CD4-positive, alpha-beta memory T cell (primary cell): Measurements from ENCODE around the gene PPM1N. TPM values are rescaled to one million over a fixed set of nuclear protein-coding genes. Genes with fewer than 3 reads are reported as not detected.

Experiments
- CTCF ChIA-PET: fragments of 350-600 bp; sonication (Branson Sonifier 250); formaldehyde crosslinking; loops from one replicate; lab custom pipeline; 2021; ENCODE audit warnings: inconsistent platforms; ENCODE audit not compliant: partially characterized antibody; lab: Charles Lee
- POLR2A ChIA-PET: fragments of 350-600 bp; sonication (Branson Sonifier 250); formaldehyde crosslinking; loops from one replicate; lab custom pipeline; 2021; ENCODE audit not compliant: partially characterized antibody; lab: Charles Lee
- DNase-seq, 5 donors: peaks; one replicate each; pipeline versions ENCODE4 v3.0.0 to v3.0.0-alpha.2; 2020 to 2022; ENCODE audit warnings: mixed read lengths in 1 of 5
- H3K27ac ChIP-seq: one replicate; pipeline ENCODE4 v1.7.0; 2013; ENCODE audit warnings: low read depth, low read length
- H3K27me3 ChIP-seq: 2 replicates; pipeline ENCODE4 v1.7.0; 2013; ENCODE audit warnings: mild to moderate bottlenecking, low read length, moderate library complexity; ENCODE audit not compliant: insufficient read depth
- H3K36me3 ChIP-seq: 2 replicates; pipeline ENCODE4 v1.7.0; 2013; ENCODE audit warnings: mild to moderate bottlenecking, low read length, moderate library complexity; ENCODE audit not compliant: insufficient read depth
- H3K4me1 ChIP-seq: 2 replicates; pipeline ENCODE4 v1.7.0; 2013; ENCODE audit warnings: mild to moderate bottlenecking, low read length, moderate library complexity; ENCODE audit not compliant: insufficient read depth
- H3K4me3 ChIP-seq, 2 donors: one replicate each; pipeline ENCODE4 v1.7.0; 2013; ENCODE audit warnings: low read length in 2 of 2, mild to moderate bottlenecking in 1 of 2
- H3K9me3 ChIP-seq, 2 donors: one replicate each; pipeline ENCODE4 v1.7.0; 2013; ENCODE audit warnings: low read length in 2 of 2, control low read depth in 1 of 2; ENCODE audit not compliant: control insufficient read depth in 1 of 2
- H3K27ac Mint-ChIP-seq, 7 donors: one replicate each; pipeline ENCODE4 v1.8.0; 2020 to 2021; ENCODE audit warnings: mixed read lengths in 7 of 7, mild to moderate bottlenecking in 6 of 7, inconsistent platforms in 3 of 7, moderate library complexity in 3 of 7
- H3K27me3 Mint-ChIP-seq, 2 donors: one replicate each; pipeline ENCODE4 v1.8.0; 2020 to 2021; ENCODE audit warnings: mixed read lengths in 2 of 2
- H3K36me3 Mint-ChIP-seq, 2 donors: one replicate each; pipeline ENCODE4 v1.8.0; 2020 to 2021; ENCODE audit warnings: mixed read lengths in 2 of 2, inconsistent platforms in 1 of 2, mild to moderate bottlenecking in 1 of 2
- H3K4me1 Mint-ChIP-seq, 4 donors: one replicate each; pipeline ENCODE4 v1.8.0; 2020 to 2021; ENCODE audit warnings: mixed read lengths in 4 of 4, mild to moderate bottlenecking in 1 of 4
- H3K4me3 Mint-ChIP-seq, 8 donors: one replicate each; pipeline ENCODE4 v1.8.0; 2020 to 2021; ENCODE audit warnings: mixed read lengths in 8 of 8, mild to moderate bottlenecking in 7 of 8, moderate library complexity in 6 of 8, inconsistent platforms in 3 of 8
- H3K9me3 Mint-ChIP-seq, 8 donors: one replicate each; pipeline ENCODE4 v1.8.0; 2020 to 2021; ENCODE audit warnings: mixed read lengths in 8 of 8, mild to moderate bottlenecking in 5 of 8, inconsistent platforms in 3 of 8, moderate library complexity in 1 of 8
- intact Hi-C: fragments of 100-400 bp; cut with micrococcal nuclease; formaldehyde crosslinking; loops from one replicate; pipeline ENCODE4 v1.15.1; 2023
- polyA plus RNA-seq, 2 donors: library from polyadenylated mRNA; unstranded; fragments of 300-500 nt; fragmentation: Illumina TruSeq; gene quantifications; one replicate each; pipeline ENCODE4 v1.2.3, GENCODE V29; 2021
- total RNA-seq, 2 experiments: library from RNA; stranded (reverse); gene quantifications; one replicate each; pipeline ENCODE4 v1.2.3, GENCODE V29; 2021

The PPM1N gene
- total and polyA plus RNA-seq, 4 experiments from 2014 or later, result 3.7 to 7.9 (median 4.9) TPM

- H3K27me3 ChIP-seq, result no peaks in the 10 kb centered on the region
- H3K36me3 Mint-ChIP-seq, result no peaks in the 10 kb centered on the region
- H3K36me3 ChIP-seq, result no peaks in the 10 kb centered on the region
- DNase-seq, result peak; percentile 93 to 97 (median 95)
- peak overlapping the region; percentile 66 to 88 for H3K4me3 ChIP-seq
- intact Hi-C loops, result loop anchor here (1.0 kb wide), 5 partner anchors 21 to 157 kb away; partner anchors contain the start of gene PPP1R13L
- H3K9me3 ChIP-seq, result no peaks in the 10 kb centered on the region
- CTCF ChIA-PET, result interaction anchor here (0.7 to 16.8 kb wide), 34 partner anchors 11 to 446 kb away, joined by 3 to 487 read pairs (median 5); partner anchors contain the start of genes CLASRP, EML2, ERCC1 and FBXO46
- POLR2A ChIA-PET, result interaction anchor here (0.6 to 3.4 kb wide), 10 partner anchors 11 to 207 kb away, joined by 3 to 36 read pairs (median 4); partner anchors contain the start of genes FOSB, PPM1N, QPCTL and SNRPD2
- peak overlapping the region; percentile 91 to 97 (median 93) for H3K4me3 Mint-ChIP-seq
- peaks cover 0 to 11% (median 7%) of the 10 kb centered on the region in 4 donors for H3K4me1 Mint-ChIP-seq
- peaks cover 2 to 3% of the 10 kb centered on the region in 2 donors for H3K27me3 Mint-ChIP-seq
- peak overlapping the region; percentile 72 to 94 (median 89) for H3K27ac Mint-ChIP-seq
- peaks cover 5% of the 10 kb centered on the region for H3K4me1 ChIP-seq
- H3K9me3 Mint-ChIP-seq, result peaks cover 0 to 10% (median 0%) of the 10 kb centered on the region in 8 donors
- H3K27ac ChIP-seq, result peak overlapping the region; percentile 34
These were observed 12.8 kb upstream of the PPM1N start for GRCh38 chr19:45485305-45486077.

GRCh38 chr19:45488708-45489107 lies 9.5 kb upstream of the PPM1N start:
- Histone ChIP-seq H3K36me3 (no peaks in the 10 kb centered on the region), H3K9me3 (no peaks in the 10 kb centered on the region), H3K27me3 (peaks cover 10% of the 10 kb centered on the region), H3K4me1 (peaks cover 12% of the 10 kb centered on the region), H3K4me3 (no peak overlapping the region), H3K27ac (no peak overlapping the region)
- ChIA-PET POLR2A (interaction anchor here (1.1 to 1.4 kb wide), 2 partner anchors 10 to 49 kb away, joined by 3 read pairs; no protein-coding TSS in a partner anchor), CTCF (interaction anchor here (2.5 to 16.8 kb wide), 2 partner anchors 10 to 51 kb away, joined by 19 to 487 read pairs; no protein-coding TSS in a partner anchor)
- no peak for DNase-seq
- intact Hi-C loops, result no loop called here
- H3K4me1 Mint-ChIP-seq, result peaks cover 6 to 19% (median 11%) of the 10 kb centered on the region in 4 donors
- peaks cover 5 to 9% of the 10 kb centered on the region in 2 donors for H3K27me3 Mint-ChIP-seq
- H3K27ac Mint-ChIP-seq, result peak overlapping the region in 2 of 7 donors; percentile 51 to 54
- peaks cover 0 to 6% (median 0%) of the 10 kb centered on the region in 8 donors for H3K9me3 Mint-ChIP-seq
- no peaks in the 10 kb centered on the region for H3K36me3 Mint-ChIP-seq
- H3K4me3 Mint-ChIP-seq, result peak overlapping the region in 1 of 8 donors; percentile 43

- Histone ChIP-seq H3K27ac (no peak overlapping the region), H3K27me3 (peaks cover 10% of the 10 kb centered on the region), H3K4me1 (peaks cover 12% of the 10 kb centered on the region), H3K4me3 (no peak overlapping the region), H3K9me3 (no peaks in the 10 kb centered on the region), H3K36me3 (no peaks in the 10 kb centered on the region)
- intact Hi-C loops, result no loop called here
- DNase-seq, result no peak
- Mint-ChIP-seq H3K36me3 (no peaks in the 10 kb centered on the region), H3K4me1 (peaks cover 6 to 22% (median 9%) of the 10 kb centered on the region in 4 donors), H3K27me3 (peaks cover 5 to 9% of the 10 kb centered on the region in 2 donors), H3K27ac (peak overlapping the region in 2 of 7 donors; percentile 51 to 54), H3K4me3 (peak overlapping the region in 1 of 8 donors; percentile 43), H3K9me3 (peaks cover 0 to 6% (median 0%) of the 10 kb centered on the region in 8 donors)
- CTCF ChIA-PET, result interaction anchor here (2.5 to 16.8 kb wide), 2 partner anchors 11 to 51 kb away, joined by 19 to 487 read pairs; no protein-coding TSS in a partner anchor
- POLR2A ChIA-PET, result interaction anchor here (1.1 kb wide), 1 partner anchor 50 kb away, joined by 3 read pairs; no protein-coding TSS in a partner anchor
These were observed 8.9 kb upstream of the PPM1N start for GRCh38 chr19:45489216-45489855.

GRCh38 chr19:45492137-45492626 lies 6.1 kb upstream of the PPM1N start:
- Mint-ChIP-seq H3K4me3 (peak overlapping the region in 1 of 8 donors; percentile 14), H3K27me3 (peaks cover 8 to 9% of the 10 kb centered on the region in 2 donors), H3K4me1 (peaks cover 11 to 29% (median 19%) of the 10 kb centered on the region in 4 donors), H3K9me3 (peaks cover 0 to 2% (median 0%) of the 10 kb centered on the region in 8 donors), H3K36me3 (no peaks in the 10 kb centered on the region), H3K27ac (no peak overlapping the region)
- Histone ChIP-seq H3K27me3 (peaks cover 10% of the 10 kb centered on the region), H3K4me3 (no peak overlapping the region), H3K9me3 (no peaks in the 10 kb centered on the region), H3K27ac (no peak overlapping the region), H3K4me1 (peaks cover 19% of the 10 kb centered on the region), H3K36me3 (no peaks in the 10 kb centered on the region)
- intact Hi-C loops, result no loop called here
- ChIA-PET CTCF (interaction anchor here (1.7 kb wide), 1 partner anchor 64 kb away, joined by 3 read pairs; no protein-coding TSS in a partner anchor), POLR2A (no interaction called here)
- no peak for DNase-seq

- Mint-ChIP-seq H3K27me3 (peaks cover 8 to 9% of the 10 kb centered on the region in 2 donors), H3K27ac (peak overlapping the region in 1 of 7 donors; percentile 41), H3K9me3 (peaks cover 0 to 2% (median 0%) of the 10 kb centered on the region in 8 donors), H3K36me3 (no peaks in the 10 kb centered on the region), H3K4me3 (peak overlapping the region in 2 of 8 donors; percentile 57 to 73), H3K4me1 (peaks cover 13 to 35% (median 23%) of the 10 kb centered on the region in 4 donors)
- no peak overlapping the region for H3K27ac ChIP-seq
- CTCF ChIA-PET, result no interaction called here
- no peaks in the 10 kb centered on the region for H3K9me3 ChIP-seq
- H3K4me1 ChIP-seq, result peaks cover 24% of the 10 kb centered on the region
- H3K36me3 ChIP-seq, result no peaks in the 10 kb centered on the region
- POLR2A ChIA-PET, result no interaction called here
- no peak overlapping the region for H3K4me3 ChIP-seq
- DNase-seq, result no peak
- peaks cover 10% of the 10 kb centered on the region for H3K27me3 ChIP-seq
- intact Hi-C loops, result loop anchor here (1.0 kb wide), 1 partner anchor 65 kb away; no protein-coding TSS in a partner anchor
These were observed 5.4 kb upstream of the PPM1N start for GRCh38 chr19:45492627-45493470.

DNA sequence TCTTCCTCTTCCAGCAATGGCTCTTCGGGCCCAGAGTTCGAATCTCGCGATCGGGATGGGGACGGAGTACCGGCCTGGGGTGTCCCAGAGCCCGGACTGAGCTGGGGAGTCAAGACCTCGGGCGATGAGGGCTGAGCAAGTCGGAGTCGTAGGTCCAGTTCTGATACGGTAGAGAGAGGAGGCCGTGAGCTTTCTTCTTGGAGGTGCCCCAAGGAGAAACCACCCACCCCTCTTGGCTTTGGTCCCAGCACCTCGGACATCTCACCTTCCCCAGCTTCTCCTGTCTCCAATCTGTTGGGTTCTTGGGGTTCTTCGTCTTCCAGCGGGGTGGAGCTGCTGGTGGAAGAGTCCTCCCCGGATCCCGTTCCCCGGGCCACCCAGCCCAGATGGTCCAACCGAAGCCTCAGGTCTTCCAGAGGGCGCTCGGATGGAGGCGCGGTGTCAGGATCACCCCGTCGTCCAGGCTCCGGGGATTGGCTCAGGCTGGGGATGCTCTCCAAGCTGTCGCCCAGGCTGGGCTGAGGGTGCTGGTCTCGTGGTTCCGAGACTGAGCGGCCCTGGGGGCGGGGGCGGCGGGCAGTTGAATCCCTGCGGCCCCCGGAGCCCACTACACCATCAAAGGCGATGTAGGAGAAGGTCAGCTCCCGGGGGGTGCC lies 3.9 kb upstream of the PPM1N start:
- H3K27ac ChIP-seq, result no peak overlapping the region
- peaks cover 5 to 7% of the 10 kb centered on the region in 2 donors for H3K27me3 Mint-ChIP-seq
- peaks cover 10% of the 10 kb centered on the region for H3K27me3 ChIP-seq
- H3K27ac Mint-ChIP-seq, result peak overlapping the region in 1 of 7 donors; percentile 41
- H3K4me3 Mint-ChIP-seq, result peak overlapping the region in 1 of 8 donors; percentile 46
- no peak overlapping the region for H3K4me3 ChIP-seq
- no peaks in the 10 kb centered on the region for H3K9me3 ChIP-seq
- no peaks in the 10 kb centered on the region for H3K36me3 ChIP-seq
- ChIA-PET CTCF (interaction anchor here (0.6 to 6.5 kb wide), 10 partner anchors 9 to 196 kb away, joined by 3 to 52 read pairs (median 8); no protein-coding TSS in a partner anchor), POLR2A (interaction anchor here (0.9 kb wide), 1 partner anchor 147 kb away, joined by 3 read pairs; no protein-coding TSS in a partner anchor)
- H3K36me3 Mint-ChIP-seq, result peaks cover 0 to under 1% of the 10 kb centered on the region in 2 donors
- peaks cover 20 to 46% (median 33%) of the 10 kb centered on the region in 4 donors for H3K4me1 Mint-ChIP-seq
- no peak for DNase-seq
- intact Hi-C loops, result no loop called here
- H3K4me1 ChIP-seq, result peaks cover 40% of the 10 kb centered on the region
- H3K9me3 Mint-ChIP-seq, result peaks cover 0 to 2% (median 0%) of the 10 kb centered on the region in 8 donors
